HL-60 (cell line): ENCODE data around the gene RIMS3.

Experiments
- DNase-seq, 2 experiments: peaks; one replicate each; pipeline ENCODE4 v3.0.0-alpha.2; 2010 to 2020; ENCODE audit warnings: low read depth in 1 of 2, low spot score in 1 of 2
- H3K27ac ChIP-seq: fragments of 250-450 bp; sonication (Bioruptor Pico); replicated peaks from 2 replicates; pipeline ENCODE4 v1.5.1; 2020; ENCODE audit warnings: mild to moderate bottlenecking, moderate library complexity
- H3K27me3 ChIP-seq: fragments of 250-450 bp; sonication (Bioruptor Pico); 2 replicates; pipeline ENCODE4 v1.5.1; 2021; ENCODE audit warnings: mild to moderate bottlenecking, moderate library complexity; ENCODE audit not compliant: insufficient read depth, poor library complexity, severe bottlenecking
- H3K4me3 ChIP-seq: replicated peaks from 2 replicates; pipeline ENCODE4 v1.5.1; 2011; ENCODE audit warnings: mild to moderate bottlenecking, control low read depth, low read length; ENCODE audit not compliant: insufficient read depth
- CTCF ChIP-seq: IDR thresholded peaks from one replicate; pipeline ENCODE4 v1.5.1; 2011; ENCODE audit warnings: low read length, control low read depth, inconsistent platforms; ENCODE audit not compliant: insufficient read depth
- GABPA ChIP-seq: IDR thresholded peaks from 2 replicates; pipeline ENCODE4 v1.6.1; 2012; ENCODE audit warnings: low read depth
- POLR2AphosphoS5 ChIP-seq: IDR thresholded peaks from 2 replicates; pipeline ENCODE4 v1.6.1; 2012; ENCODE audit warnings: low read depth
- SPI1 ChIP-seq: IDR thresholded peaks from 2 replicates; pipeline ENCODE4 v1.6.1; 2012; ENCODE audit warnings: low read depth, mild to moderate bottlenecking, borderline replicate concordance
- TF ChIP-seq, protein P1 (sequence below): IDR thresholded peaks from 2 replicates; pipeline ENCODE4 v1.6.1; 2012; ENCODE audit warnings: low read depth; ENCODE audit not compliant: insufficient replicate concordance

The RIMS3 gene

GRCh38 chr1:40646315-40646714 lies 19.2 kb downstream of the RIMS3 start:
- no peak for DNase-seq
- no peak overlapping the region for H3K27ac ChIP-seq
- H3K27me3 ChIP-seq, result peaks cover 3% of the 10 kb centered on the region
- no peak for TF ChIP-seq CTCF
- no peak overlapping the region for H3K4me3 ChIP-seq

DNA sequence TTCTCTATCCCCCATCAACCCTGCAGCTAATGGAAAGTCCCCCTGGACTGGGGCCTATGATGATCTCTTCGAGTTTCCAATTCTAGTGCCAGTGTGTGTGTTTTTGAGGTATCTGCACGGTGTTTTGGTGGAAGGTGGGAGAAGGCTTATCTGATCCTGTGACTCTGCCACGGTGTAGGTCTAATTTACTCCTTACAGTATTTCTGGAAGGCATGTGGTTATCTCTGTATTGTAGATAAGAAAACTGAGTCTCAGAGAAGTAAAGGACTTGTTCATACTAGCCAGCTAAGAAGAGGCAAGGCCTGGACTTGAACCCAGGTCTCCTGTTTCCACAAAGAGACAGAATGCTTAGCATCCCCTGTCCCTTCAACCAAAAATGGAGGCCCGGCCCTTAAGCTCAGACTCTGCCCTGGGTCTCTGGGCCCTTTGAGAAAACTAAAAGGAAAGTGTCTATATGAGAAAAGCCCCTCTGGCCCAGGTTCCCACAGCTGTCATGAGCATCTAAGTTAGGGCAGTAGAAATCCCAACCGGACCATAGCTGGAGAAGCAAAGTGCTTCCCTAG lies 20.3 kb downstream of the RIMS3 start:
- Histone ChIP-seq H3K27ac (no peak overlapping the region), H3K4me3 (no peak overlapping the region), H3K27me3 (peaks cover 3% of the 10 kb centered on the region)
- DNase-seq, result no peak
- TF ChIP-seq CTCF, result no peak
- TF ChIP-seq POLR2AphosphoS5, result no peak
- no peak for TF ChIP-seq SPI1
- TF ChIP-seq, protein P1, sequence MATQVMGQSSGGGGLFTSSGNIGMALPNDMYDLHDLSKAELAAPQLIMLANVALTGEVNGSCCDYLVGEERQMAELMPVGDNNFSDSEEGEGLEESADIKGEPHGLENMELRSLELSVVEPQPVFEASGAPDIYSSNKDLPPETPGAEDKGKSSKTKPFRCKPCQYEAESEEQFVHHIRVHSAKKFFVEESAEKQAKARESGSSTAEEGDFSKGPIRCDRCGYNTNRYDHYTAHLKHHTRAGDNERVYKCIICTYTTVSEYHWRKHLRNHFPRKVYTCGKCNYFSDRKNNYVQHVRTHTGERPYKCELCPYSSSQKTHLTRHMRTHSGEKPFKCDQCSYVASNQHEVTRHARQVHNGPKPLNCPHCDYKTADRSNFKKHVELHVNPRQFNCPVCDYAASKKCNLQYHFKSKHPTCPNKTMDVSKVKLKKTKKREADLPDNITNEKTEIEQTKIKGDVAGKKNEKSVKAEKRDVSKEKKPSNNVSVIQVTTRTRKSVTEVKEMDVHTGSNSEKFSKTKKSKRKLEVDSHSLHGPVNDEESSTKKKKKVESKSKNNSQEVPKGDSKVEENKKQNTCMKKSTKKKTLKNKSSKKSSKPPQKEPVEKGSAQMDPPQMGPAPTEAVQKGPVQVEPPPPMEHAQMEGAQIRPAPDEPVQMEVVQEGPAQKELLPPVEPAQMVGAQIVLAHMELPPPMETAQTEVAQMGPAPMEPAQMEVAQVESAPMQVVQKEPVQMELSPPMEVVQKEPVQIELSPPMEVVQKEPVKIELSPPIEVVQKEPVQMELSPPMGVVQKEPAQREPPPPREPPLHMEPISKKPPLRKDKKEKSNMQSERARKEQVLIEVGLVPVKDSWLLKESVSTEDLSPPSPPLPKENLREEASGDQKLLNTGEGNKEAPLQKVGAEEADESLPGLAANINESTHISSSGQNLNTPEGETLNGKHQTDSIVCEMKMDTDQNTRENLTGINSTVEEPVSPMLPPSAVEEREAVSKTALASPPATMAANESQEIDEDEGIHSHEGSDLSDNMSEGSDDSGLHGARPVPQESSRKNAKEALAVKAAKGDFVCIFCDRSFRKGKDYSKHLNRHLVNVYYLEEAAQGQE, result no peak
- no peak for TF ChIP-seq GABPA

DNA sequence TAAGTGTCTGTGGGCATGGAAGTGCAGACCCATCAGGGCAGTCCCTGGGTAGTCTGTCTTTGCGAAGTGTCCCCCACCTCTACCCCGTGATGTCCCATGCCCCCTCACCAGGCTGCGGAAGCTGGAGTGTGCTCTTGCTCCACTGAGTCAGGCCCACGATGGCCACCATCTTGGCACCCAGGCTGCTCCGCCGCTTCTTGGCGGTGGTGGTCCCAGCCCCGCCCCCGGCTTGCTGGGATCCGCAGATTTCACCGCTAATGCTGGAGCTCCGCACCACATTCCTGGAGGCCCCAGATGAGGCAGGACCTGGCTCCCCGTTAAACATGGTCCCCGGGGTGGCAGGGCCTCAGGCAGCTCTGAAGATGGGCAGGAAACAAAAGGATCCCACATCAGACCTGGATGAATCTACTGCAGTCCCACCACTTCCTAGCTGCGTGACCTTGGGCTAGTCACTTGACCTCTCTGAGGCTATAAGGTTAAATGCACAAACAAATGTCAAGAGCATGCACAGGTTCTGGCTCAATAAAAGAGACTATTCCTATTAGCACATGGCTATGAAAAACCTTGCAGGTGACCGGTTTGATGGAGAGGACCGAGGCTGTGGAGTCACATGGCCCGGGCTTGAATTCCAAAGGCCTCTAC lies 23.8 kb downstream of the RIMS3 start:
- peaks cover 2% of the 10 kb centered on the region for H3K27me3 ChIP-seq
- no peak for DNase-seq
- H3K4me3 ChIP-seq, result no peak overlapping the region
- TF ChIP-seq, protein P1, result no peak
- TF ChIP-seq CTCF (no peak), SPI1 (no peak), POLR2AphosphoS5 (no peak), GABPA (no peak)
- no peak overlapping the region for H3K27ac ChIP-seq
